Fibroblast of skin of left quadriceps (primary cell): Measurements from ENCODE around the gene GON4L.
"Not testable (repeated sequence)": the region's sequence is repeated elsewhere in the genome, so short reads cannot be mapped to it uniquely, and the experiment has no call there.

Experiments
- DNase-seq, 2 experiments: peaks; one replicate each; pipeline ENCODE4 v3.0.0-alpha.2; 2013; ENCODE audit warnings: low read depth in 2 of 2

GON4L gene

GRCh38 chr1:155831279-155831976, 25.6 kb downstream of the GON4L start:
- DNase-seq: no peak

GRCh38 chr1:155827450-155827849, 29.6 kb downstream of the GON4L start:
- DNase-seq: no peak

GRCh38 chr1:155816351-155816750, 40.7 kb downstream of the GON4L start:
- DNase-seq: no peak

- DNase-seq: no peak
Observed at GRCh38 chr1:155813672-155814071, 43.3 kb downstream of the GON4L start.

GRCh38 chr1:155812878-155813277, 44.1 kb downstream of the GON4L start:
- no peak for DNase-seq

- DNase-seq: no peak
Observed at GRCh38 chr1:155809088-155809487, 47.9 kb downstream of the GON4L start.

GRCh38 chr1:155801149-155801548, 55.9 kb downstream of the GON4L start:
- peak; percentile 38 to 42 for DNase-seq

GRCh38 chr1:155795618-155796017, 61.4 kb downstream of the GON4L start:
- not testable (repeated sequence) for DNase-seq

GRCh38 chr1:155794605-155795245, 62.3 kb downstream of the GON4L start:
- no peak for DNase-seq

- no peak for DNase-seq
Observed at GRCh38 chr1:155793213-155793612, 63.8 kb downstream of the GON4L start.

GRCh38 chr1:155777582-155777981, 79.4 kb downstream of the GON4L start:
- no peak for DNase-seq

GRCh38 chr1:155776414-155776813, 80.6 kb downstream of the GON4L start:
- no peak for DNase-seq

GRCh38 chr1:155773221-155773620, 83.8 kb downstream of the GON4L start:
- no peak for DNase-seq

- DNase-seq: no peak
Observed at GRCh38 chr1:155769257-155769656, 87.8 kb downstream of the GON4L start.

GRCh38 chr1:155767399-155767989, 89.5 kb downstream of the GON4L start:
- DNase-seq: not testable (repeated sequence)

GRCh38 chr1:155763989-155764388, 93.0 kb downstream of the GON4L start:
- not testable (repeated sequence) for DNase-seq

GRCh38 chr1:155763090-155763815, 93.8 kb downstream of the GON4L start:
- DNase-seq: peak; percentile 67 to 72

- no peak for DNase-seq
Observed at GRCh38 chr1:155761736-155762405, 95.1 kb downstream of the GON4L start.

GRCh38 chr1:155760751-155761475, 96.1 kb downstream of the GON4L start:
- DNase-seq: no peak

GRCh38 chr1:155759966-155760630, 96.9 kb downstream of the GON4L start:
- DNase-seq: no peak

GRCh38 chr1:155759017-155759416, 98.0 kb downstream of the GON4L start:
- DNase-seq: not testable (repeated sequence)
